ENCODE results near the gene ADAT1.

Gene ADAT1

GRCh38 chr16:75579281-75579834 is 43.7 kb downstream of the ADAT1 start:
- DNase-seq (ENCODE audit: extremely low spot score): no peak
- POLR2A ChIA-PET: no interaction called here
- TF ChIP-seq SP1 (IDR thresholded peaks at IDR 0.05) (no peak), HDGF (IDR thresholded peaks at IDR 0.05; ENCODE audit: borderline replicate concordance) (no peak), FOXM1 (IDR thresholded peaks at IDR 0.05; ENCODE audit: borderline replicate concordance) (no peak), ELF4 (IDR thresholded peaks at IDR 0.05) (no peak), FOXA1 (IDR thresholded peaks at IDR 0.05) (no peak), BHLHE40 (IDR thresholded peaks at IDR 0.05; ENCODE audit: borderline replicate concordance) (no peak), CTBP1 (IDR thresholded peaks at IDR 0.05; ENCODE audit: borderline replicate concordance) (no peak), FOXK2 (IDR thresholded peaks at IDR 0.05) (no peak), SUZ12 (IDR thresholded peaks at IDR 0.05) (no peak), ZNF384 (IDR thresholded peaks at IDR 0.05) (no peak), NFRKB (IDR thresholded peaks at IDR 0.05) (no peak), LEF1 (IDR thresholded peaks at IDR 0.05; ENCODE audit: borderline replicate concordance) (no peak), PKNOX1 (IDR thresholded peaks at IDR 0.05) (no peak), L3MBTL2 (conservative IDR thresholded peaks at IDR 0.05) (no peak), ARNT (IDR thresholded peaks at IDR 0.05) (no peak), TARDBP (IDR thresholded peaks at IDR 0.05) (no peak)
- CTCF ChIA-PET: no interaction called here

- DNase-seq (ENCODE audit: extremely low spot score): no peak
- POLR2A ChIA-PET: no interaction called here
- no peak for TF ChIP-seq L3MBTL2 (conservative IDR thresholded peaks at IDR 0.05)
- no peak for TF ChIP-seq NFRKB (IDR thresholded peaks at IDR 0.05)
- no peak for TF ChIP-seq HDGF (IDR thresholded peaks at IDR 0.05; ENCODE audit: borderline replicate concordance)
- no peak for TF ChIP-seq PKNOX1 (IDR thresholded peaks at IDR 0.05)
- no peak for TF ChIP-seq FOXA1 (IDR thresholded peaks at IDR 0.05)
- TF ChIP-seq TARDBP (IDR thresholded peaks at IDR 0.05): no peak
- no peak for TF ChIP-seq ZNF384 (IDR thresholded peaks at IDR 0.05)
- TF ChIP-seq ELF4 (IDR thresholded peaks at IDR 0.05): no peak
- TF ChIP-seq FOXM1 (IDR thresholded peaks at IDR 0.05; ENCODE audit: borderline replicate concordance): no peak
- TF ChIP-seq ARNT (IDR thresholded peaks at IDR 0.05): no peak
- no peak for TF ChIP-seq FOXK2 (IDR thresholded peaks at IDR 0.05)
- no peak for TF ChIP-seq SP1 (IDR thresholded peaks at IDR 0.05)
- CTCF ChIA-PET: no interaction called here
Measured at GRCh38 chr16:75578725-75579124, 44.4 kb downstream of the ADAT1 start.

- ChIA-PET POLR2A (no interaction called here), CTCF (interaction anchor here (1.0 kb wide), 1 partner anchor 13 kb away, joined by 3 read pairs; no protein-coding TSS in a partner anchor)
- no peak for TF ChIP-seq L3MBTL2 (conservative IDR thresholded peaks at IDR 0.05)
- no peak for TF ChIP-seq ELF4 (IDR thresholded peaks at IDR 0.05)
- no peak for TF ChIP-seq CTBP1 (IDR thresholded peaks at IDR 0.05; ENCODE audit: borderline replicate concordance)
- TF ChIP-seq NFRKB (IDR thresholded peaks at IDR 0.05): no peak
- no peak for TF ChIP-seq LEF1 (IDR thresholded peaks at IDR 0.05; ENCODE audit: borderline replicate concordance)
- TF ChIP-seq SP1 (IDR thresholded peaks at IDR 0.05): no peak
- TF ChIP-seq BHLHE40 (IDR thresholded peaks at IDR 0.05; ENCODE audit: borderline replicate concordance): no peak
- TF ChIP-seq ZNF384 (IDR thresholded peaks at IDR 0.05): no peak
- no peak for TF ChIP-seq ARNT (IDR thresholded peaks at IDR 0.05)
- no peak for TF ChIP-seq TARDBP (IDR thresholded peaks at IDR 0.05)
- no peak for TF ChIP-seq FOXA1 (IDR thresholded peaks at IDR 0.05)
- TF ChIP-seq FOXM1 (IDR thresholded peaks at IDR 0.05; ENCODE audit: borderline replicate concordance): no peak
- TF ChIP-seq PKNOX1 (IDR thresholded peaks at IDR 0.05): no peak
- no peak for DNase-seq (ENCODE audit: extremely low spot score)
Measured at GRCh38 chr16:75578212-75578611, 44.9 kb downstream of the ADAT1 start.

- ChIA-PET POLR2A (no interaction called here), CTCF (no interaction called here)
- TF ChIP-seq FOXM1 (IDR thresholded peaks at IDR 0.05; ENCODE audit: borderline replicate concordance) (no peak), NFRKB (IDR thresholded peaks at IDR 0.05) (no peak), ARNT (IDR thresholded peaks at IDR 0.05) (no peak), TARDBP (IDR thresholded peaks at IDR 0.05) (no peak), ZNF384 (IDR thresholded peaks at IDR 0.05) (no peak), FOXK2 (IDR thresholded peaks at IDR 0.05) (no peak), HDGF (IDR thresholded peaks at IDR 0.05; ENCODE audit: borderline replicate concordance) (no peak), FOXA1 (IDR thresholded peaks at IDR 0.05) (no peak), CTBP1 (IDR thresholded peaks at IDR 0.05; ENCODE audit: borderline replicate concordance) (no peak), ELF4 (IDR thresholded peaks at IDR 0.05) (no peak), SUZ12 (IDR thresholded peaks at IDR 0.05) (no peak)
- no peak for DNase-seq (ENCODE audit: extremely low spot score)
Measured at GRCh38 chr16:75576384-75576811, 46.7 kb downstream of the ADAT1 start.

GRCh38 chr16:75575958-75576357 is 47.1 kb downstream of the ADAT1 start:
- DNase-seq (ENCODE audit: extremely low spot score): no peak
- ChIA-PET POLR2A (no interaction called here), CTCF (interaction anchor here (0.6 kb wide), 1 partner anchor 342 kb away, joined by 3 read pairs; no protein-coding TSS in a partner anchor)
- TF ChIP-seq PKNOX1 (IDR thresholded peaks at IDR 0.05): no peak
- TF ChIP-seq SP1 (IDR thresholded peaks at IDR 0.05): no peak
- no peak for TF ChIP-seq ZNF384 (IDR thresholded peaks at IDR 0.05)
- TF ChIP-seq HDGF (IDR thresholded peaks at IDR 0.05; ENCODE audit: borderline replicate concordance): no peak
- TF ChIP-seq BHLHE40 (IDR thresholded peaks at IDR 0.05; ENCODE audit: borderline replicate concordance): no peak
- no peak for TF ChIP-seq FOXA1 (IDR thresholded peaks at IDR 0.05)

- TF ChIP-seq BHLHE40 (IDR thresholded peaks at IDR 0.05; ENCODE audit: borderline replicate concordance): no peak
- no peak for TF ChIP-seq FOXA1 (IDR thresholded peaks at IDR 0.05)
- no peak for TF ChIP-seq ARNT (IDR thresholded peaks at IDR 0.05)
- TF ChIP-seq ZNF384 (IDR thresholded peaks at IDR 0.05): no peak
- ChIA-PET POLR2A (no interaction called here), CTCF (no interaction called here)
- DNase-seq (ENCODE audit: extremely low spot score): no peak
Measured at GRCh38 chr16:75573955-75574354, 49.1 kb downstream of the ADAT1 start.

All from HEK293T (cell line).